Measurements from ENCODE around the gene IGFBP2.

DNA sequence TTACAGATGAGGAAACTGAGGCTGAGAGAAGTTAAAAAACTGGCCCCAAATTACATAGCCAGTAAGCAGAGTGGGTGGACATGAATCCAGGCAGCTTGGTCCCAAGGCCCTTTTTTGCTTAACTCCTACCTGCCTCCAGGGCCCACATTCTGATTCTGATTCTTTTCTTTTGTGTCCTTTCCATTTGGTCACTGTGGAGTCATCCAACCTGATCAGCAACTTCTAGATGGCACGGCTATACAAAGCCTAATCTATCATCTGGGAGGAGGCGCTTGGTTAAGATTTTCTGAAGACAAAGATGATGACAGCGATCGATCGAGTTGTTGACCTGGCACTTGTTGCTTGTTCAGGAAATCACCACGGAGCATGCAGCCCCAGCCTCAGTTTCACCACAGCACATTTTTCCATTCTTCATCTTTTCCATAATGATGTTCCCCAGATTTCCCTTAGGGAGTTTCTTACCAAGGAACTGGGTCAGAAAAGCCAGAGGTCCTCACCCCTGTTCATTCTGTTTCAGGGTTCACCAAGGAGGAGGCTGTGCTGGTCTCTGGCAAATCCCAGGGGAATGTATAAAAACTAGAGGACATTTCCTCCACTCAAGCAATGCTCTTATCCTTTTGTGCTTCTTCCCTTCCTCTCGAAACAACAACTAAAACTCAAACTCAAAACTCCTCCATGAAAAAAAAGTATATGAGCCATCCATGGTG lies 6.9 kb upstream of the IGFBP2 start:
- TF ChIP-seq, protein P1, sequence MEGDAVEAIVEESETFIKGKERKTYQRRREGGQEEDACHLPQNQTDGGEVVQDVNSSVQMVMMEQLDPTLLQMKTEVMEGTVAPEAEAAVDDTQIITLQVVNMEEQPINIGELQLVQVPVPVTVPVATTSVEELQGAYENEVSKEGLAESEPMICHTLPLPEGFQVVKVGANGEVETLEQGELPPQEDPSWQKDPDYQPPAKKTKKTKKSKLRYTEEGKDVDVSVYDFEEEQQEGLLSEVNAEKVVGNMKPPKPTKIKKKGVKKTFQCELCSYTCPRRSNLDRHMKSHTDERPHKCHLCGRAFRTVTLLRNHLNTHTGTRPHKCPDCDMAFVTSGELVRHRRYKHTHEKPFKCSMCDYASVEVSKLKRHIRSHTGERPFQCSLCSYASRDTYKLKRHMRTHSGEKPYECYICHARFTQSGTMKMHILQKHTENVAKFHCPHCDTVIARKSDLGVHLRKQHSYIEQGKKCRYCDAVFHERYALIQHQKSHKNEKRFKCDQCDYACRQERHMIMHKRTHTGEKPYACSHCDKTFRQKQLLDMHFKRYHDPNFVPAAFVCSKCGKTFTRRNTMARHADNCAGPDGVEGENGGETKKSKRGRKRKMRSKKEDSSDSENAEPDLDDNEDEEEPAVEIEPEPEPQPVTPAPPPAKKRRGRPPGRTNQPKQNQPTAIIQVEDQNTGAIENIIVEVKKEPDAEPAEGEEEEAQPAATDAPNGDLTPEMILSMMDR (IDR thresholded peaks at IDR 0.05; ENCODE audit: poor library complexity): no peak
- no peak for TF ChIP-seq EZH2 (IDR thresholded peaks at IDR 0.05; ENCODE audit: borderline replicate concordance)
